ENCODE data around the gene C1orf52.

- no peak for TF ChIP-seq CTCF (conservative IDR thresholded peaks at IDR 0.05)
- TF ChIP-seq ZFX (IDR thresholded peaks at IDR 0.05) = no peak
Measured at GRCh38 chr1:85297855-85298629, 38.6 kb upstream of the C1orf52 start.

Data from C4-2B (cell line).